Amniotic stem cell (primary cell): ENCODE measurements around the gene GALNS.

Experiments
- DNase-seq: peaks from one replicate; lab custom pipeline; 2025; lab: John Stamatoyannopoulos, UW

Gene GALNS

DNA sequence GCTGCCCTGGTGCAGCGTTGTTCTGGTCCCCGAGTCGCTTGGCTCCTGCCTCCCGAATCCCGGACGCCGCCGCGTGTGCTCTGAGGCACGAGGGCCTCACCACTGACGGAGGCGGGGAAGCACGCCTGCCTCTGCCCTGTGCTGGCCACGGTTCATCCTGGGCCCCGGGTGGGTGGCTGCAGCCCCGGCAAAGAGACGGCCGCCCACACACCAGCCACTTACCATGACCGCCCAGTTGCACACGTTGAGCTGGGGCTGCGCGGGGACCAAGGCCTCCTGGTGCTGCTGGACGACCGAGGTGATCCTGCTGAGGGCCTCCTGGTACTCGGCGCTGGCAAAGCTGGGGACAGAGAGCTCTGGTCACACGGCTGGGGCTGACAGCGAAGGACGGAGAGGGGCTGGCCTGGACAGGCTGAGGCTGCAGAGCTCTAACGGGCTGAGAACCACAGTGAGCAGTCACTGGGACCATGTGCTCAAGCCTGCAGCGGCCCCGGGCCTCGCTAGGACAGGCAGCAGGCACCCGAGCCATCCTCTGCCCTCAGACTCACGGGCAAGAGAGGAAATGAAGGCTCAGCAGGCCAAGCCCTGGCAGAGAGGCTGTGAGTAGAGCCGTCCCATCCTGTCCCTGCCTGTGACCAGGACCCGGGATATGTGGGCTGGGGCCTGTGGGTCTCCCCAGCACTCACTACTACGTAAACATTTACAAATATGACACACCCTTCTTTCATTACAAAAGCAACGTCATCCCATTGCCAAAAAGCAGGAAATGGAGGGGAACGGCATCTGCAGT lies 38.8 kb downstream of the GALNS start:
- no peak for DNase-seq

DNA sequence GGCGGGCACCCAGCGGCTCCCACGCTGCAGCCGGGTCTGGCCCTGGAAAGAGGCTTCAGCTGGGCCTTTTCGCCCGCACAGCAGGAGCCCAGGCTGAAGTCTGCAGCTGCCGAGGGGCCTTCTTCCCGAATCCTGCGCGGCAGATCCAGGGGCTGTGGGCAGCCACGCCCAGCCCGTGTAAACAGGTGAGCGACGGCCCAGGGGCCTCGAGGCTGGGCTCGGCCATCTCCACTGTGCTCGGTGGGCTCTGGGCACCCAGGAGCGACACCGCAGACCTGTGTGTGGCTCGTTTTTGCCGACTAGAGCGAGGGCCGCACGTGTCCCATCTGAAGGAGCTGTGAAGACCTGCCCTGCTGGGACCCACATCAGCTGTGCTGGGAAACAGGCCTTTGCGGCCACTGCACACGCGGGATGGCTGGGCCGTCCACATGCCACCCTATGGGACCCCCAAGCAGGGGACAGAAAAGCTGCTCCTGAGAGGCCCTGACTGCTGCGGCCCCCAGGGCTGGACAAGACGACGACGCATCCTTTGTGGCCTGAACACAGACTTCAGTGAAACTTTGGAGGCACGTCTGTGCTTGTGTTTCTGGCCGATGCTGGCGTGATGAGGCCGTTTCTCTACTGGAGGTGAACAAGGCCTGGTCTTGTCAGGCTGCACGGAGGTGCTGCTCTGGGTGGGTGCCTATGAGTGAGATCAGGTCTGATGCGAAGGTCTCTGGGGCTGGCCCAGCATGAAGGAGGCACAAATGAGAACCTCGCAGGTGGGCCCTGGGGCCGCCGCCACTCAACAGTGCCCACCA lies 39.8 kb downstream of the GALNS start:
- DNase-seq: no peak

DNA sequence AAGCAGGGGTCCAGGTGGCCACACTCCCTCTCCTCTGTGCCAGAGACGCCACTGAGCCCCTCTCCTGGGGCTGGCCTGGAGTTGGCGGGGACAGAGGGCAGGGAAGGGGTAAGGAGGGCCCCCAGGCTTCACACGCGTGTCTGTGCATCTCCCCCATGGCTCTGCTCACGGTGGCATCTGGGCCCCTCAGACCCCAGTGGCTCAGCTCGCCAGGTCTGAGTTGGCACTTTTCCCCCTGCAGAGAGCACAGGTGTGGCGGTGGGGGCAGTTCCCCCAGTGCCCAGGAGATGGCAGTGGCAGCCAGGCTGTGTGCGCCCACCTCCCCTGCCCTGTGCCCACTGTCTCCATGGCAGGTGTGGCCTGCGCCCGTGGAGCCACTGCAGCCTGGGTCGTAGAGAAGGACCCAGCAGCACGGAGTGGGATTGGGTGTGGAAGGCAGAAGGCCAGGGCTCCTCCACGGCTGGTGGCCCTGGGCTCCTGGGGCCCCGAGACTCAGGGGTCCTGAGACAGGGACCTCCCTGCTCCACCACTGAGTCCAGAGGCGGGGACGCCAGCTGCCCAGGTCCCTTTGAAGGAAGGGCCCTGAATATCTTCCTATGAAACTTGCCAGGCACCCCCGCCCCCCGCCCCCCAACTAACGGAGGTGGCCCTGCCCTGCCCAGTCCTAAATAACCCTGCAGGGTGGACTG lies 40.7 kb downstream of the GALNS start:
- DNase-seq: no peak

DNA sequence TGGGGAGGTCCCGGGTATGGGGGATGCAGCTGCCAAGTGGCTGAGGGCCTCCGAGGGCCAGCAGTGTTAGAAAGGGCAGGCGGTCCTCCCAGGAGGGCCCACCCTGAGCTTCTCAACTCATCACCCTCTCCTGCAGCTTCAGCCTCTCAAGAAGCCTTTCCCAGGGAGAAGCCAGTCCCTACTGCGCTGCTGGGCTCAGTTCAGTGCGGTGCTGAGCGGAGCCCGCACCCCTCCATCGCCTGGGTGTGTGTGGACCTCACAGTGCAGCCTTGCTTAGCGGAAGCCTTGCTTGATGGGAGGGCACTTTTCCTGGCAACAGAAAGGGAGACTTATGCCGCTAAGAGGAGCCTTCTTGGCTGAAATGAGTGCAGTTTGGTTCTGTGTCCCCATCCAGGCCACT lies 41.5 kb downstream of the GALNS start:
- DNase-seq: no peak

DNA sequence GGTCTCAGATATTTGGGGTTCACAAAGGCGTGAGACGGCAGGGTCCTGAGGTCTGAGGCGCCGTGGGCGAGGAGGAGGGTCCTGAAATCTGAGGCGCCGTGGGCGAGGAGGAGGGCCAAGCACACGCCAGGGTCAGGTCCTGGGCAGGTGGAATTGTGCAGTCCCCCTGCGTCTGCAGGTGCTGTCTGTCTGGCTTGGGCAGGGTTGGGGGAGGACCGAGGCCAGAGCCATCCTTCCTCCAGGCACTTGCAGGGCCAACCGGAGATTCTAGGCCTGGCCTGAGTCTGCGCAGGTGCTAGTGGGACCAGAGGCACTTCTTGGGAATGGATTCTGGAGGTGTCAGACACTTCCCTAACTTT lies 42.6 kb downstream of the GALNS start:
- no peak for DNase-seq

DNA sequence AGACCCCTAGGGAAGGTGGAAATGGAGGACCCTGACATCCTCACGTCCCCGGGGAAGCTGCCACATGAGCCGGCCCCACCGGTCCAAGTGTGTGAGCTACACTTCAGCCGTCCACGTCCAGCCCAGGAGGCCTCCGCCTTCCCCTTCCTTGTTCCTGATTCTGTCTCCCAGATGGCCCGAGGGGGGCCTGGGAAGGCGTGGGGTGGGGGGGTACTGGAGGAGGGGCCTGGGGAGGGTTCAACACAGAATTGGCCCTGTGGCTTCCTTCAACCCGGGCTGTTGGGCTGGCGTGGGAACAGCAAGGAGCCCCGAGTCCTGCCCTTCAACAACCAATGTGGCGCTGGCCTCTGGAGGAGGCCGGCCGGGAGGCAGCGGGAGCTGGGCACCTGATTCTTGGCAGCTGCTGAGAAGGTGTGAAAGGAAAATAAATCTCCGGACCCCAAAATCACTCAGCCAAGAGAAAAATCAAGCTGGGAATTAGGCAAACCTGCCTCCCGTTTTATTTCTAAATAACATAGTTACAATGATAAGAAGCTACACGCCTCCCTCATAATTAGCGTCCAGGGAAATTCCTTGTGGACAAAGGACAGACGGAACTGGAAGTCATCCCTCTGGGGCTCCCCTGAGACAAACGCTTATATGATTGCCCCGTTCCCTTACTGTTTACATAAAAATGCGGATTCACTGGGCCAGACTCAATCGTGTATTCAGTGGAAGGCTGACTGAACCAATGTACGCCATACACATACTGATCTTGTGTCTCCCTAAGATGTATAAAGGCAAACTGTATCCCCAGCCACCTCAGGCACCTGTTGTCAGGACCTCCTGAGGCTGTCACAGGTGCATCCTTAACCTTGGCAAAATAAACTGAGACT lies 43.2 kb downstream of the GALNS start:
- DNase-seq: no peak

DNA sequence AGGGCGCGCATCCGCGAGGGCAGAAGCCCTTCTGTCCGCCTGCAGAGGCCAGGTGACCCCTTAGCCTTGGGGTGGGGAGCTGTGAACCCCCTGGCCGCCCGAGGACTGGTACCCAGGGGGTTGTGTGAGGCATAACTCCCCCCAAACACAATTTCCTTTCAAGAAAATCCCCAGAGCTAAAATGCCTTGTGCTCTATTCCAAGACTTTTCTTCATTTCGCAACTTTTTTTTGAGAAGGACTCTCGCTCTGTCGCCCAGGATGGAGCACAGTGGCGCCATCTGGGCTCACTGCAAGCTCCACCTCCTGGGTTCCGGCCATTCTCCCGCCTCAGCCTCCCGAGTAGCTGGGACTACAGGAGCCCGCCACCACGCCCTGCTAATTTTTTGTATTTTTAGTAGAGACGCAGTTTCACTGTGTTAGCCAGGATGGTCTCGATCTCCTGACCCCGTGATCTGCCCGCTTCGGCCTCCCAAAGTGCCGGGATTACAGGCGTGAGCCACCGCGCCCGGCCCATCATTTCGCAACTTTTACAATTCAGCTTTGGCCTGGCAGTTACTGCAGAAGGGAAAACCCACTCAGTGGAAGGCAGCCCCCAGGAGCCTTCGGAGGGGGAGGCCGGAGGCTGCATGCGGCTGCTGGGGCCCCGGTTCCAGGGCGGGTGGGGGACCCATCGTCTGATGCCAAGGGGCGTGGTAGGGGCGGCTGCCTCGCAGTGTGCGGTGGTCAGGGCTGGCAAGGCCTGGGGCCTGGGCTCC lies 44.1 kb downstream of the GALNS start:
- no peak for DNase-seq

DNA sequence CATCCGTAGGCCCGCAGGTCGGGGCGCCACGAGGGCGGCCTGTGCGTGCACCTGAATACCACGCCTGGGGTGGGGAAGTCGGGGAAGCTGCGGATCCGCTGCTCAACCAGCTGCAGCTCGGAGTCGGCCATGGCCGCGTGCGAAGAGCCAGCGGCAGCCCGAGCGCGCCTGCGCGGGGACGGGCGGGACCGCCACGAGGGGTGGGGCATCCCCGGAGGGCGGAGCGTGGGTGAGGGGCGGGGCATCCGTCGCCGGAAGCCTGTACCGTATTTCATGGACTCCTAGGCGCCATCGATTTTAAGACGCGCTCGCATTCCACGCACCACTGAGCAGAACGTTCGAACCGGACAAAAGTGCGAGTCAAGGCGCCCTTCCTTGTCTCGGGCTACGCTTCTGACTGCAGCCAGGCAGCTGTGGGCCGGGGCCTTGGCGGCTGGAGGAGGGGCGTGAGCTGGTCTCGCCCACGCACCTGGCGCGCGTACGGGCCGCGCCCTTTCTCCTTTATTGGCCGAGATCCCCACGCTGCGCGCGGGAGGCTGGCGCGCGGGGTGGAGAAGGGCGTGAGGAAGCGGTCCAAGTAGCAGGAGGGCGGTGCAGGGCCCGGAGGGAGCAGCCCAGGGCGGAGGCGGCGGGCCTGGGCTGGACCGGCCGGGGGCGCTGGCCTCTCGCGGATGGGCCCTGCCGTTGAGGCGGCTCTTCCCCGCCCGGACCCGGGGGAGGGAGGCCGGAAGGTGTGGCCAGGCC lies 44.8 kb downstream of the GALNS start, which contains the start of gene APRT:
APRT (minus strand) TSS at position 160 of the 744 bp plus-strand sequence; CDS start at position 131, 29 bp downstream.
- peak; percentile 86 for DNase-seq

DNA sequence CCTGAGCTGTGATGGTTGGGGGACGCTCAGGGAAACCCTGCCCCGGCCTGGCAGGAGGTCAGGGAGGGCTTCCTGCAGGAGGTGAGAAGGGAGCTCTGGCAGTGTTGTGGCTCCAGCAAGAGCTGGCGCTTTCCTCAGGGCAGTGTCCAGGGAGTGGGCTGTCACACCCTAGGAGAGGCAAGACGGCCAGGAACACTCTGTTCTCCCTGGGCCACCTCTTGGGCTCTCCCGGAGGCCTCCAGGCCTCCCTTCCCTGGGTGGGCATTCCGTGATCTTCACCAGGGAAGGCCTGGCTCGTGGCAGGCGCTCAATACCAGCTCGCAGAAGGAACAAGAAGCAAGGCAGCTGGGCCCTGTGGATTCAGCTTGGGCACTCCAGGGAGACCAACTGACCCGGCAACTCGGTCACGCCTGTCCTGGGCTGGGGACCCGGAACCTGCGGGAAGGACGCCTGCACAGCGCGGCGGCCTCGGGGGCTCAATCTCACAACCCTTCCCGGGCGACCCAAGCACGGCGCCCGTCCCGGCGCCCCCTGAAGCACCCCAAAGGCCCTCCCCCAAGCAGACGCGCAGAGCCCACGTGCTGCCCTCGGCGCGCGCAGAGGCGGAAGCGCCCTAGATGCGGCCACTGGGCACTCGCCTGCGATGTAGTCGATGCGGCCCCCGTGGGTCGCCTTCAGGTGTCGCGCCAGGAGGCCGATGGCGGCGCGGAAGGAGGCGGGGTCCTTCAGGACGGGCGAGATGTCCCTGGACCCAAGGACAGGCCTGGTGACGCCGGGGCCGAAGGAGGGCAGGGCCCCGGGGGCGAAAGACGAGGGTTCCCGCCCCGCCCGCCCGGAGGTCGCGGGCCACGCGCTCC lies 45.6 kb downstream of the GALNS start:
- peak; percentile 43 for DNase-seq

DNA sequence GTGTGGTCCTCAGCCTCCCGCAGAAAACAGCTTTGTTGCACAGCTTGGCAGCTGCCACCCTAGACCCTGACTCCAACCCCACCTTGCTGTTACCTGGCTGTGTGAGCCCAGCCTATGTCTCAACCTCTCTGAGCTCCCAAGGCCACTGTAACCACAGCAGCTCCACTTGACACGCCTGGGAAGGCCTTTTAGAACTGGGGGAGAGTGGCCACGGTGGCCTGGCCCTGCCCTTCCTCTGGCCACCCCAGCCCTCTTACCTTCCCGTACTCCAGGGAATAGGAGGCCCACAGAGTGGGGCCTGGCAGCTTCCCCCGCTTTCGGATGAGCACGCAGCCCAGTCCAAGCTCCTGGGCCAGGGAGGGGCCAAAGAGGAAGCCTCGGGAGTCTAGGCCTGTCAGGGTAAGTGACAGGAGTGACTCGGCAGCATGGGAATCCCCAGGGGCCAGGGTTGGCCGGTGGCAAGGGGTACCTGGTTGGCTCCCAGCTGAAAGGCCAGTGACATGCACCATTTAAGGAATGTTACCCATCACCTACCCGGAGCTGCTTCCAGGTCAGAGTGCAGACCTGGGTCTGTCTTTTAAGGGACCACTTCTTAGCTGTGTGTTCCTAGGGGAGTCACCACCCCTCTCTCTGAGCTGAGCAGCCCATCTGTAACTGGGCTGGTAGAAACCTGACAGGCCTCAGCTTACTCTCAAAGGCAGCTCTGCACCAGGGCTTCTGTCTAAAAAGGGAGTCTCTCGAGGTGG lies 46.4 kb downstream of the GALNS start:
- no peak for DNase-seq

DNA sequence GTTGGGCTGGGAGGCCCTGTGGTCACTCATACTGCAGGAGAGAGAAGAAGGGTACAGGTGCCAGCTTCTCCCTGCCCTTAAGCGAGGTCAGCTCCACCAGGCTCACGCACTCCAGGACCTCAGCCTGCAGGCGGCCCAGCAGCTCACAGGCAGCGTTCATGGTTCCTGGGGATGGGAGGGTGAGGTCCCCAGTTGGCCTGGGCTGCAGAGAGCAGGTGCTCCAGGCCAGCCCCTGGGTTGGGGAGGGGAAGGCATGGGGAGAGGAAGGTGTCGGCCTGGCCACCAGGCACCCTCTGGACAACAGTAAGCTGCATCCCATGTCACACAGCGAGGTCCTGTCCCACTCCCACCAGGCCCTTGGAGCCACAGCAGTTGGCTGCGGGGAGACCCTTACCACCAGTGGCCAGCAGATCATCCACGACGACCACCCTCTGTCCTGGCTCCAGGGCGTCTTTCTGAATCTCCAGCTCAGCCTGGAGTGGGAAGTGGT lies 47.0 kb downstream of the GALNS start:
- no peak for DNase-seq

DNA sequence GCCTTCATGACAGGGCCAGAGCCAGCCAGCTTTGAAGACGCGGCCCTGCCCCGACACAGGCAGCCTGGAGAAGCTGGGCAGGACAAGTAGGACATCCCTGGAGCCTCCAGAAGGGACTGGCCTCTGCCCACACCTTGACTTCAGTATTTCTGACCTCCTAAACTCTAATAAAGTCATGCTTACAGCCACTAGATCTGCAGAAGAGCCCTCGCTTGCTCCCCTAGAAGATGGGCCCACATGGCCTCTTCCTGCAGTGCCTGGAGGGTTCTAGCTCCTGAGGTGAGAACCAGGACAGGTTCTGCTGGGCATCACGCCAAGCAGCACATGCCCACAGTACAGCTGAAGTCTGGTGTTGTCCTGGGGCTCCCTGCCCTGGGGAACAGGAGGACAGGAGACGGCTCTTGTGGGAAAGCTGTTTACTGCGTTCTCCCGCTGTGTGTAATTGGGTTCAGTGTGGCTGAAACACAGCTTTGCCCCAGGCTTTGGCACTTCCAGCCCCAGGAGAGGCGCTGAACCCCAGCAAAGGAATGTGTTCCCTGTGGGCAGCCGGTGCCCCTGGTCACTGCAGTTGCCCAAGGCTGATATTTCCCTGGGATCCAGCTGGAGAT lies 47.6 kb downstream of the GALNS start:
- no peak for DNase-seq

DNA sequence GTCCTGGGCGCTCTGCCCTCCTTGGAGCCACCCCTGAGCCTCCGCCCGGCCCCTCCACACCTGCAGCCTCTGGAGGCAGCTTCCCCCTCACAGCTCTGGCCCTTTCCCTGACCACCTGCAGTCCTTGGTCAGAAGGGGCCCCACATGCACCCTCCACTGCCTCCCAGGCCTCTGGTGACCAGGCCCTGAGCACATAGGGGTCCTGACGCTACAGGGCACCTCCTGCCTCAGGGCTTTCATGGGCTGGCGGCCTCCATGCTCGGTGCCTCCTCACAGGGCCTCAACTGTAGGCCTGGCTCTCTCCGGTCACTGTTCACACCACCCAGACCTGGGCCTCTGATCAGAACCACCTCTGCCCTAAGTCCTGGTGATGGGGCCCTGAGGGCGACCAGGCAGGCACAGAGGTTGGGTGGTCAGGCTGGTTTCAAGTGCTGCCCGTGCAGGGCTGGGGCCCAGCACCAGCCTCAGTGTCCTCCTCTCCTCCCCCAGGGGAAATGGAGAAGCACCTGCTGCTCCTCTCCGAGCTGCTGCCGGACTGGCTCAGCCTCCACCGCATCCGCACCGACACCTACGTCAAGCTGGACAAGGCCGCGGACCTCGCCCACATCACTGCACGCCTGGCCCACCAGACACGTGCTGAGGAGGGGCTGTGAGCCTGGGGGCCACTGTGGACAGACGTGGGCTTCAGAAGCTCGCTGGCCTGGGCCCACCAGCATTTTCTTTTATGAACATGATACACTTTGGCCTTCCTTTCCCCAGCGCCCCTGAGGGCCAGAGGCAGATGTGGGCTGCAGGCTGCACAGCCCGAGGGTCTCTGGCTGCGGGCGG lies 48.9 kb downstream of the GALNS start:
- DNase-seq: no peak

DNA sequence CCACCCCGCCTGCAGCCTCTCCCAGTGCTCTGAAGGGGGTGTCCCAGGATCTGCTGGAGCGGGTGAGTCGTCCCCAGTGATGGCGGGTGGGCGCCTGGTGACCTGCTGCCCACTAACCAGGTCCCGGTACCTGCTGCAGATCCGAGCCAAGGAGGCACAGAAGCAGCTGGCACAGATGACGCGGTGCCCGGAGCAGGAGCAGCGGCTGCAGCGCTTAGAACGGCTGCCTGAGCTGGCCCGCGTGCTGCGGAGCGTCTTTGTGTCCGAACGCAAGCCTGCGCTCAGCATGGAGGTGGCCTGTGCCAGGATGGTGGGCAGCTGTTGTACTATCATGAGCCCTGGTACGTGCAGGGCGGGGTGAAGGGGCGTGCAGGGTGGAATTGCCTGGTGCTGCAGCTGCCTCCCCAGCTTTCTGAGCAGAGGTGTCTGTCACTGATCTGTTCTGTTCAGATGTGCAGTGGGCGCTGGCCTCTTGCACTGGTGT lies 49.6 kb downstream of the GALNS start:
- no peak for DNase-seq

DNA sequence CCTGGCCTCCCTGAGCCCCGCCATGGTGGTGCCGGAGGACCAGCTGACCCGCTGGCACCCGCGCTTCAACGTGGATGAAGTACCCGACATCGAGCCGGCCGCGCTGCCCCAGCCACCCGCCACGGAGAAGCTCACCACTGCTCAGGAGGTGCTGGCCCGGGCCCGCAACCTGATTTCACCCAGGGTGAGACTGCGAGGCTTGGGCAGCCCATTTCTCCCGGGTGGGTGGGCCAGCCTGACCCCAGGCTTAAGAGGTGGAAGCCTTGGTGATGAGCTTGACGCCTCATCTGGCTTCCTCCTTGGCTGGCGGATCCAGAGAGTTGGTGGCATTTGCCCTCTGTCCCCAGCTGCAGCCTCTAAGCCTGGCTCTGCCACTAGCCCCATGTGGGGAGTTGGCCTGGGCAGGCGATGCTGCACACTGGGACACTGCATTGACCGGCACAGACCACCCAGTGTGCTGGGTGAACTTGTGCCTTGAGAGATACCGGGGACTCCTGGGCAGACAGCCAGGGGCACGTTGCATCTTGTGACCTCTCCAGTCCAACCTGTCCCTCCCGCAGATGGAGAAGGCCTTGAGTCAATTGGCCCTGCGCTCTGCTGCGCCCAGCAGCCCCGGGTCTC lies 50.1 kb downstream of the GALNS start:
- no peak for DNase-seq

DNA sequence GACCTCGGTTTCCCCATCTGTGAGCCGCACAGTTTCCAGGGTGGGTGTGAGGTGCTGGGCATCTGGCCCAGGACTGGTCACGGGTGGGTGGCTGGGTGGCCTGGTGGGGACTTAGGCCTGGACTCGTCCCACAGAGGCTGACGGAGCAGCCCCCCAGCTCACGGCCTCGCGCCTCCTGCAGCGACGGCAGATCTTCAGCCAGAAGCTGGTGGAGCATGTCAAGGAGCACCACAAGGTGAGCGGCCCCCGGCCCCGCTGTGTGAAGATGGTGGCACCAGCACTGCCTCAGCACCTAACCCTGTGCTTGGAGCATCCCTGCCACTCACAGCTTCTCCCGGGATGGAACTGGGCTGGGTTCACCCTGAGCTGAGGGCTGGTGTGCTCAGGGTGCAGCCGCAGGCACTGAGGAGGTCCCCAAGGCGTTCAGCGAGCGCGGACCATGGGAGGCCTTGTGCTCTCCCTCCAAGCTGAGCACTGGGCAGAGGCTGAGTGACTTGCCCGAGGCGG lies 50.8 kb downstream of the GALNS start:
- DNase-seq: no peak
